HepG2 (cell line): ENCODE measurements around the gene MMP24OS. TPM values are rescaled to one million over a fixed set of nuclear protein-coding genes. Genes with fewer than 3 reads are reported as not detected.
A peak's percentile ranks its signal among the peaks of the same experiment; 100 is the strongest.

Experiments used
- ATF1 ChIP-seq: IDR thresholded peaks from 2 replicates; pipeline ENCODE4 v1.6.1; 2016; ENCODE audit warnings: mild to moderate bottlenecking, control low read depth
- ATF5 ChIP-seq: sonication (generic); formaldehyde crosslinking; IDR thresholded peaks from 2 replicates; pipeline ENCODE4 v1.4.0; 2020; ENCODE audit warnings: mild to moderate bottlenecking, low read depth, missing genetic modification reagents
- BRD4 ChIP-seq: sonication (generic); formaldehyde crosslinking; IDR thresholded peaks from 2 replicates; pipeline ENCODE4 v1.4.0; 2020; ENCODE audit warnings: missing genetic modification reagents
- HIVEP1 ChIP-seq: sonication (generic); formaldehyde crosslinking; IDR thresholded peaks from 2 replicates; pipeline ENCODE4 v1.4.0; 2020; ENCODE audit warnings: mild to moderate bottlenecking, missing genetic modification reagents
- STAT5B ChIP-seq: sonication (generic); formaldehyde crosslinking; IDR thresholded peaks from 2 replicates; pipeline ENCODE4 v1.4.0; 2020; ENCODE audit warnings: missing genetic modification reagents
- ZNF710 ChIP-seq: sonication (generic); formaldehyde crosslinking; IDR thresholded peaks from 2 replicates; pipeline ENCODE4 v1.5.0; 2020; ENCODE audit warnings: mild to moderate bottlenecking, missing genetic modification reagents, borderline replicate concordance
- ZNF773 ChIP-seq: sonication (generic); formaldehyde crosslinking; IDR thresholded peaks from 2 replicates; pipeline ENCODE4 v1.4.0; 2020; ENCODE audit warnings: missing genetic modification reagents, borderline replicate concordance
- ZSCAN29 ChIP-seq: sonication (generic); formaldehyde crosslinking; conservative IDR thresholded peaks from 2 replicates; pipeline ENCODE4 v1.4.0; 2020; ENCODE audit warnings: mild to moderate bottlenecking, missing genetic modification reagents
- polyA plus RNA-seq, 8 experiments: library from polyadenylated mRNA; depleted of rRNA in 3 of 8; stranded (reverse) in 7 of 8; unstranded in 1 of 8; fragments of >200 nt; fragmentation: Illumina TruSeq in 4 of 8; extraction: Trizol in 4 of 8; gene quantifications; 2 replicates each; pipeline versions ENCODE4 v1.2.1 to v1.2.3, GENCODE V29; 2011 to 2016; ENCODE audit warnings: low read depth in 4 of 8, missing spikeins in 1 of 8, mixed read lengths in 1 of 8; ENCODE audit not compliant: insufficient read depth in 1 of 8
- total RNA-seq, 5 experiments: library from RNA; depleted of rRNA; stranded (reverse); fragments of >200 nt; fragmentation: Illumina TruSeq; extraction: Trizol; gene quantifications; 2 replicates each; pipeline ENCODE4 v1.2.3, GENCODE V29; 2016; ENCODE audit warnings: low read depth in 1 of 5
- TF ChIP-seq, protein P1 (sequence below): sonication (generic); formaldehyde crosslinking; IDR thresholded peaks from one replicate; pipeline ENCODE4 v1.5.1; 2020; ENCODE audit warnings: mild to moderate bottlenecking, missing genetic modification reagents; ENCODE audit errors: not compliant biosample characterization
- TF ChIP-seq, protein P2 (sequence below): sonication (generic); formaldehyde crosslinking; IDR thresholded peaks from 2 replicates; pipeline ENCODE4 v1.4.0; 2020; ENCODE audit warnings: missing genetic modification reagents

Gene MMP24OS
- total and polyA plus RNA-seq, 2 of the 13 experiments (the other 11 are each of a cell fraction or from before 2014, with no cell fraction given), result 6.0 to 8.5 TPM

GRCh38 chr20:35284992-35285805 is 7.3 kb upstream of the MMP24OS start (continued):
- TF ChIP-seq, protein P1, sequence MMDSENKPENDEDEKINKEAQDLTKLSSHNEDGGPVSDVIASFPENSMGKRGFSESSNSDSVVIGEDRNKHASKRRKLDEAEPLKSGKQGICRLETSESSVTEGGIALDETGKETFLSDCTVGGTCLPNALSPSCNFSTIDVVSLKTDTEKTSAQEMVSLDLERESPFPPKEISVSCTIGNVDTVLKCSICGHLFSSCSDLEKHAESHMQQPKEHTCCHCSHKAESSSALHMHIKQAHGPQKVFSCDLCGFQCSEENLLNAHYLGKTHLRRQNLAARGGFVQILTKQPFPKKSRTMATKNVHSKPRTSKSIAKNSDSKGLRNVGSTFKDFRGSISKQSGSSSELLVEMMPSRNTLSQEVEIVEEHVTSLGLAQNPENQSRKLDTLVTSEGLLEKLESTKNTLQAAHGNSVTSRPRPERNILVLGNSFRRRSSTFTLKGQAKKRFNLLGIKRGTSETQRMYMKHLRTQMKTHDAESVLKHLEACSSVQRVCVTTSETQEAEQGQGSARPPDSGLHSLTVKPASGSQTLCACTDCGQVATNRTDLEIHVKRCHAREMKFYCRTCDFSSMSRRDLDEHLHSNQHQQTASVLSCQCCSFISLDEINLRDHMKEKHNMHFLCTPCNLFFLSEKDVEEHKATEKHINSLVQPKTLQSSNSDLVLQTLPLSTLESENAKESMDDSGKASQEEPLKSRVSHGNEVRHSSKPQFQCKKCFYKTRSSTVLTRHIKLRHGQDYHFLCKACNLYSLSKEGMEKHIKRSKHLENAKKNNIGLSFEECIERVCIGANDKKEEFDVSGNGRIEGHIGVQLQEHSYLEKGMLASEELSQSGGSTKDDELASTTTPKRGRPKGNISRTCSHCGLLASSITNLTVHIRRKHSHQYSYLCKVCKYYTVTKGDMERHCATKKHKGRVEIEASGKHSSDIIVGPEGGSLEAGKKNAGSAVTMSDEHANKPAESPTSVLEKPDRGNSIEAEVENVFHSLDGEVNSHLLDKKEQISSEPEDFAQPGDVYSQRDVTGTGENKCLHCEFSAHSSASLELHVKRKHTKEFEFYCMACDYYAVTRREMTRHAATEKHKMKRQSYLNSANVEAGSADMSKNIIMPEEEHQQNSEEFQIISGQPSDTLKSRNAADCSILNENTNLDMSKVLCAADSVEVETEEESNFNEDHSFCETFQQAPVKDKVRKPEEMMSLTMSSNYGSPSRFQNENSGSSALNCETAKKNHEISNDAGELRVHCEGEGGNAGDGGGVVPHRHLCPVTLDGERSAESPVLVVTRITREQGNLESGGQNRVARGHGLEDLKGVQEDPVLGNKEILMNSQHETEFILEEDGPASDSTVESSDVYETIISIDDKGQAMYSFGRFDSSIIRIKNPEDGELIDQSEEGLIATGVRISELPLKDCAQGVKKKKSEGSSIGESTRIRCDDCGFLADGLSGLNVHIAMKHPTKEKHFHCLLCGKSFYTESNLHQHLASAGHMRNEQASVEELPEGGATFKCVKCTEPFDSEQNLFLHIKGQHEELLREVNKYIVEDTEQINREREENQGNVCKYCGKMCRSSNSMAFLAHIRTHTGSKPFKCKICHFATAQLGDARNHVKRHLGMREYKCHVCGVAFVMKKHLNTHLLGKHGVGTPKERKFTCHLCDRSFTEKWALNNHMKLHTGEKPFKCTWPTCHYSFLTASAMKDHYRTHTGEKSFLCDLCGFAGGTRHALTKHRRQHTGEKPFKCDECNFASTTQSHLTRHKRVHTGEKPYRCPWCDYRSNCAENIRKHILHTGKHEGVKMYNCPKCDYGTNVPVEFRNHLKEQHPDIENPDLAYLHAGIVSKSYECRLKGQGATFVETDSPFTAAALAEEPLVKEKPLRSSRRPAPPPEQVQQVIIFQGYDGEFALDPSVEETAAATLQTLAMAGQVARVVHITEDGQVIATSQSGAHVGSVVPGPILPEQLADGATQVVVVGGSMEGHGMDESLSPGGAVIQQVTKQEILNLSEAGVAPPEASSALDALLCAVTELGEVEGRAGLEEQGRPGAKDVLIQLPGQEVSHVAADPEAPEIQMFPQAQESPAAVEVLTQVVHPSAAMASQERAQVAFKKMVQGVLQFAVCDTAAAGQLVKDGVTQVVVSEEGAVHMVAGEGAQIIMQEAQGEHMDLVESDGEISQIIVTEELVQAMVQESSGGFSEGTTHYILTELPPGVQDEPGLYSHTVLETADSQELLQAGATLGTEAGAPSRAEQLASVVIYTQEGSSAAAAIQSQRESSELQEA (CRISPR knock-in tag), result peak; percentile 38
- TF ChIP-seq ZNF710 (peak; percentile 82), ZNF773 (peak; percentile 44; the same call in 1 of the 2 replicates), HIVEP1 (CRISPR knock-in tag) (peak; percentile 31), ZSCAN29 (CRISPR knock-in tag) (0 out of 2 replicates have a peak, but pooled peaks have one; percentile 38), ATF5 (CRISPR knock-in tag) (no peak; the same call in 1 of the 2 replicates), ATF1 (CRISPR knock-in tag) (no peak), STAT5B (CRISPR knock-in tag) (no peak; the same call in 1 of the 2 replicates), BRD4 (CRISPR knock-in tag) (peak; percentile 61; the same call in 1 of the 2 replicates)
- TF ChIP-seq, protein P2, sequence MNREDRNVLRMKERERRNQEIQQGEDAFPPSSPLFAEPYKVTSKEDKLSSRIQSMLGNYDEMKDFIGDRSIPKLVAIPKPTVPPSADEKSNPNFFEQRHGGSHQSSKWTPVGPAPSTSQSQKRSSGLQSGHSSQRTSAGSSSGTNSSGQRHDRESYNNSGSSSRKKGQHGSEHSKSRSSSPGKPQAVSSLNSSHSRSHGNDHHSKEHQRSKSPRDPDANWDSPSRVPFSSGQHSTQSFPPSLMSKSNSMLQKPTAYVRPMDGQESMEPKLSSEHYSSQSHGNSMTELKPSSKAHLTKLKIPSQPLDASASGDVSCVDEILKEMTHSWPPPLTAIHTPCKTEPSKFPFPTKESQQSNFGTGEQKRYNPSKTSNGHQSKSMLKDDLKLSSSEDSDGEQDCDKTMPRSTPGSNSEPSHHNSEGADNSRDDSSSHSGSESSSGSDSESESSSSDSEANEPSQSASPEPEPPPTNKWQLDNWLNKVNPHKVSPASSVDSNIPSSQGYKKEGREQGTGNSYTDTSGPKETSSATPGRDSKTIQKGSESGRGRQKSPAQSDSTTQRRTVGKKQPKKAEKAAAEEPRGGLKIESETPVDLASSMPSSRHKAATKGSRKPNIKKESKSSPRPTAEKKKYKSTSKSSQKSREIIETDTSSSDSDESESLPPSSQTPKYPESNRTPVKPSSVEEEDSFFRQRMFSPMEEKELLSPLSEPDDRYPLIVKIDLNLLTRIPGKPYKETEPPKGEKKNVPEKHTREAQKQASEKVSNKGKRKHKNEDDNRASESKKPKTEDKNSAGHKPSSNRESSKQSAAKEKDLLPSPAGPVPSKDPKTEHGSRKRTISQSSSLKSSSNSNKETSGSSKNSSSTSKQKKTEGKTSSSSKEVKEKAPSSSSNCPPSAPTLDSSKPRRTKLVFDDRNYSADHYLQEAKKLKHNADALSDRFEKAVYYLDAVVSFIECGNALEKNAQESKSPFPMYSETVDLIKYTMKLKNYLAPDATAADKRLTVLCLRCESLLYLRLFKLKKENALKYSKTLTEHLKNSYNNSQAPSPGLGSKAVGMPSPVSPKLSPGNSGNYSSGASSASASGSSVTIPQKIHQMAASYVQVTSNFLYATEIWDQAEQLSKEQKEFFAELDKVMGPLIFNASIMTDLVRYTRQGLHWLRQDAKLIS (CRISPR knock-in tag), result no peak
